PC-9 (cell line): ENCODE data around the gene PUS7. TPM values are rescaled to one million over a fixed set of nuclear protein-coding genes. Genes with fewer than 3 reads are reported as not detected.
"Not testable (repeated sequence)": the region's sequence is repeated elsewhere in the genome, so short reads cannot be mapped to it uniquely, and the experiment has no call there.

ENCODE experiments used
- BruUV-seq: library from RNA; stranded (reverse); fragments of 400-500 nt; replicated peaks from 2 replicates; lab custom pipeline; 2021; lab: Mats Ljungman, UMichigan
- CTCF ChIA-PET: fragments of 300-600 bp; sonication (Branson Sonifier 250); formaldehyde crosslinking; loops from one replicate; lab custom pipeline; 2022; ENCODE audit warnings: antibody characterized with exemption; lab: Charles Lee
- POLR2A ChIA-PET: fragments of 300-600 bp; sonication (Branson Sonifier 250); formaldehyde crosslinking; loops from one replicate; lab custom pipeline; 2022; ENCODE audit warnings: antibody characterized with exemption; ENCODE audit not compliant: unreplicated experiment; lab: Charles Lee
- DNase-seq, 2 experiments: peaks; one replicate each; pipeline versions ENCODE4 v3.0.0 to v3.0.0-alpha.2; 2015 to 2022; ENCODE audit warnings: mixed read lengths in 1 of 2
- H2AFZ ChIP-seq: fragments of 200-600 bp; sonication (generic); 2 replicates; pipeline ENCODE4 v1.8.1; 2017; ENCODE audit warnings: antibody characterized with exemption
- H3F3A ChIP-seq: fragments of 200-600 bp; sonication (generic); 2 replicates; pipeline ENCODE4 v1.8.1; 2017; ENCODE audit warnings: antibody characterized with exemption, mild to moderate bottlenecking, low read depth; ENCODE audit not compliant: insufficient read depth
- H3K27ac ChIP-seq: fragments of 200-600 bp; sonication (generic); 2 replicates; pipeline ENCODE4 v1.6.1; 2016; ENCODE audit warnings: mixed run types
- H3K27me3 ChIP-seq: fragments of 200-600 bp; sonication (generic); 2 replicates; pipeline ENCODE4 v1.6.1; 2016; ENCODE audit warnings: low read depth, mixed run types; ENCODE audit not compliant: insufficient read depth
- H3K36me3 ChIP-seq: fragments of 200-600 bp; sonication (generic); 2 replicates; pipeline ENCODE4 v1.6.1; 2016; ENCODE audit warnings: low read depth, mixed run types
- H3K4me1 ChIP-seq: fragments of 200-600 bp; sonication (generic); replicated peaks from 2 replicates; pipeline ENCODE4 v1.6.1; 2016; ENCODE audit warnings: mixed run types; ENCODE audit not compliant: insufficient read depth
- H3K4me2 ChIP-seq: fragments of 200-600 bp; sonication (generic); 2 replicates; pipeline ENCODE4 v1.6.1; 2017; ENCODE audit warnings: mixed run types
- H3K4me3 ChIP-seq: fragments of 200-600 bp; sonication (generic); 2 replicates; pipeline ENCODE4 v1.6.1; 2016; ENCODE audit warnings: mixed run types
- H3K79me2 ChIP-seq: fragments of 200-600 bp; sonication (generic); 2 replicates; pipeline ENCODE4 v1.6.1; 2017; ENCODE audit warnings: low read depth, mixed run types
- H3K9me2 ChIP-seq: fragments of 200-600 bp; sonication (generic); 2 replicates; pipeline ENCODE4 v1.8.1; 2017; ENCODE audit warnings: mild to moderate bottlenecking; ENCODE audit not compliant: insufficient read depth
- H3K9me3 ChIP-seq: fragments of 200-600 bp; sonication (generic); 2 replicates; pipeline ENCODE4 v1.8.1; 2016; ENCODE audit warnings: low read depth; ENCODE audit not compliant: insufficient read depth
- H4K20me1 ChIP-seq: fragments of 200-600 bp; sonication (generic); 2 replicates; pipeline ENCODE4 v1.8.1; 2017; ENCODE audit not compliant: insufficient read depth
- CTCF ChIP-seq: fragments of 200-600 bp; sonication (generic); conservative IDR thresholded peaks from 2 replicates; pipeline ENCODE4 v1.6.1; 2017; ENCODE audit warnings: mixed run types, antibody characterized with exemption, mild to moderate bottlenecking, moderate library complexity
- EZH2 ChIP-seq: fragments of 200-600 bp; sonication (generic); IDR thresholded peaks from 2 replicates; pipeline ENCODE4 v1.8.0; 2017; ENCODE audit warnings: antibody characterized with exemption, low read depth
- intact Hi-C: fragments of 100-400 bp; cut with micrococcal nuclease; formaldehyde crosslinking; loops from one replicate; pipeline ENCODE4 v1.10.0; 2022; ENCODE audit not compliant: unreplicated experiment
- total RNA-seq: library from RNA; stranded (reverse); gene quantifications from 2 replicates; pipeline ENCODE4 v1.2.3, GENCODE V29; 2021

The PUS7 gene
- total RNA-seq, 1 experiment from 2014 or later: 25.0 TPM

- H3K9me2 ChIP-seq: no peaks in the 10 kb centered on the region
- peaks cover 3% of the 10 kb centered on the region; the same call in 1 of the 2 replicates for H4K20me1 ChIP-seq
- ChIA-PET POLR2A (interaction anchor here (1.0 kb wide), 1 partner anchor 11 kb away, joined by 4 read pairs; the partner anchor contains the start of gene RINT1), CTCF (no interaction called here)
- peaks cover 7% of the 10 kb centered on the region; the same call in 1 of the 2 replicates for H3F3A ChIP-seq
- BruUV-seq: no TSS peak
- intact Hi-C loops: loop anchor here (1.0 kb wide), 1 partner anchor 11 kb away; the partner anchor contains the start of gene RINT1
- peak overlapping the region; percentile 84 for H3K4me2 ChIP-seq
- H3K79me2 ChIP-seq: peaks cover 51% of the 10 kb centered on the region
- H2AFZ ChIP-seq: peak overlapping the region; percentile 93
- peaks cover 12% of the 10 kb centered on the region for H3K4me1 ChIP-seq
- TF ChIP-seq CTCF (no peak), EZH2 (no peak)
- peak; percentile 37 to 59 for DNase-seq
- peak overlapping the region; percentile 67 for H3K27ac ChIP-seq
- no peaks in the 10 kb centered on the region for H3K27me3 ChIP-seq
- H3K36me3 ChIP-seq: peaks cover 6% of the 10 kb centered on the region; the same call in 1 of the 2 replicates
- H3K9me3 ChIP-seq: no peaks in the 10 kb centered on the region
- H3K4me3 ChIP-seq: peak overlapping the region; percentile 89
These were observed 899 bp downstream of the PUS7 start for GRCh38 chr7:105521027-105521716.

GRCh38 chr7:105520620-105521019 is 1.5 kb downstream of the PUS7 start:
- not testable (repeated sequence) for H3K27ac ChIP-seq
- intact Hi-C loops: loop anchor here (1.0 kb wide), 1 partner anchor 12 kb away; the partner anchor contains the start of gene RINT1
- peaks cover 55% of the 10 kb centered on the region for H3K79me2 ChIP-seq

GRCh38 chr7:105519353-105519752 is 2.7 kb downstream of the PUS7 start:
- Histone ChIP-seq H2AFZ (no peak overlapping the region), H3K27me3 (no peaks in the 10 kb centered on the region), H3K4me3 (no peak overlapping the region), H3K4me1 (peaks cover 12% of the 10 kb centered on the region), H3K9me2 (no peaks in the 10 kb centered on the region), H3F3A (peaks cover 14% of the 10 kb centered on the region; the same call in 1 of the 2 replicates), H3K79me2 (peaks cover 60% of the 10 kb centered on the region), H3K36me3 (peaks cover 6% of the 10 kb centered on the region; the same call in 1 of the 2 replicates), H3K4me2 (no peak overlapping the region), H3K9me3 (no peaks in the 10 kb centered on the region), H4K20me1 (peaks cover 3% of the 10 kb centered on the region; the same call in 1 of the 2 replicates), H3K27ac (no peak overlapping the region)
- ChIA-PET POLR2A (no interaction called here), CTCF (no interaction called here)
- TF ChIP-seq CTCF: no peak
- TF ChIP-seq EZH2: no peak
- no TSS peak for BruUV-seq
- intact Hi-C loops: no loop called here
- no peak for DNase-seq

More at GRCh38 chr7:105520620-105521019, 1.5 kb downstream of the PUS7 start:
- H2AFZ ChIP-seq, H3K9me2 ChIP-seq, DNase-seq, H3K36me3 ChIP-seq, CTCF ChIA-PET, H3K9me3 ChIP-seq, H3K27me3 ChIP-seq, POLR2A ChIA-PET, H3F3A ChIP-seq, H4K20me1 ChIP-seq: not testable (repeated sequence)
- peak overlapping the region; percentile 84 for H3K4me2 ChIP-seq
- peaks cover 12% of the 10 kb centered on the region for H3K4me1 ChIP-seq
- TSS peak; percentile 54 for BruUV-seq
- peak overlapping the region; percentile 89; the same call in 1 of the 2 replicates for H3K4me3 ChIP-seq

- intact Hi-C loops, H3K36me3 ChIP-seq, H3K4me3 ChIP-seq, H3K9me2 ChIP-seq, H3K27me3 ChIP-seq, H3F3A ChIP-seq, H3K4me2 ChIP-seq, BruUV-seq, H3K9me3 ChIP-seq, CTCF ChIA-PET, H3K4me1 ChIP-seq, H3K27ac ChIP-seq, POLR2A ChIA-PET, H2AFZ ChIP-seq, DNase-seq: not testable (repeated sequence)
- Histone ChIP-seq H4K20me1 (peaks cover 12% of the 10 kb centered on the region), H3K79me2 (peaks cover 78% of the 10 kb centered on the region)
These were observed 6.5 kb downstream of the PUS7 start for GRCh38 chr7:105515610-105516009.
